Medulla oblongata (tissue), 1 donor: Measurements from ENCODE around the gene PRR14L.
A peak's percentile ranks its signal among the peaks of the same experiment; 100 is the strongest.
"Not testable (repeated sequence)": the region's sequence is repeated elsewhere in the genome, so short reads cannot be mapped to it uniquely, and the experiment has no call there.

Experiments used
- DNase-seq: peaks from one replicate; pipeline ENCODE4 v3.0.0-alpha.2; 2015; ENCODE audit errors: extremely low spot score

Gene PRR14L

GRCh38 chr22:31682751-31683150 lies 67.2 kb downstream of the PRR14L start:
- no peak for DNase-seq

- DNase-seq, result no peak
These were observed 68.3 kb downstream of the PRR14L start for GRCh38 chr22:31681349-31682345.

DNA sequence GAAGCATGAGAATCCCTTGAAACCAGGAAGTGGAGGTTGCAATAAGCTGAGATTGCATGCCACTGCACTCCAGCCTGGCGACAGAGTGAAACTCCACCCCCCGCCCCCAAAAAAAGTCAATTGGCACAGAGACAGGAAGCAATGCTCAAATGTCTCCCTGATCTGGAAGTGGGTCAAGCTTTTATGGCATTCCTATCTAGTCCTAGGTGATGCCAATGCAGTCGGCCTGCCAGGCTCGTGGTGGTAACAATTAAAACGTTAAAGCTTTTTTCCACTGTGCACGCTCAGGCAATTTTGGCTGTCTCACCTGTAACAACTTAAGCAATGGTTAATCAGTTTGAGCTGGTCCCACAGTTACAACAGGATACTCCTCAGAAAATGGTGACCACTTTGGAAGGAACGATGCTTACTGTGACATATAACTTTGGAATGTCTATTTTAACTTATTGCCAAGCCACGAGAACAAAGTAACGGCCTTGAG lies 69.0 kb downstream of the PRR14L start:
- DNase-seq, result no peak

- DNase-seq, result no peak
These were observed 71.2 kb downstream of the PRR14L start for GRCh38 chr22:31678748-31679147.

DNA sequence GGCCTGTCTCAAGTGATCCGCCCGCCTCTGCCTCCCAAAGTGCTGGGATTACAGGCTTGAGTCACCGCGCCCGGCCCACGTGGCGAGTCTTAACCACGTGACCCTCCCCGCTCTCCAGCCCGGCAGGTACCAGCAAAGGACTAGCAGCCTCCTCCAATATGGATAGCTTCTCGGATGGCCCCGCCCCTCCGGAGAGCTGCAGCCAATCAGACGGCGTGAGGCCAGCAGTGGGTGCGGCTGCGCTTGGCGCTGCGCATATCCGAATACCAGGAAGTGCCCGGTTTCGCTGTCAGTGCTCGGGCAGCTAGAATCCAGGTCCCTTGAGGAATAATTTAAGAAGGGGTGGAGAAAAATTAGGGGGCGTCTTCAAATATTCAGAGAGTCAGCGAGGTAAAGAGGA lies 73.2 kb downstream of the PRR14L start:
- peak; percentile 92 for DNase-seq

- peak; percentile 58 for DNase-seq
These were observed 75.7 kb downstream of the PRR14L start for GRCh38 chr22:31674219-31674618.

- not testable (repeated sequence) for DNase-seq
These were observed 81.1 kb downstream of the PRR14L start for GRCh38 chr22:31668849-31669248.

DNA sequence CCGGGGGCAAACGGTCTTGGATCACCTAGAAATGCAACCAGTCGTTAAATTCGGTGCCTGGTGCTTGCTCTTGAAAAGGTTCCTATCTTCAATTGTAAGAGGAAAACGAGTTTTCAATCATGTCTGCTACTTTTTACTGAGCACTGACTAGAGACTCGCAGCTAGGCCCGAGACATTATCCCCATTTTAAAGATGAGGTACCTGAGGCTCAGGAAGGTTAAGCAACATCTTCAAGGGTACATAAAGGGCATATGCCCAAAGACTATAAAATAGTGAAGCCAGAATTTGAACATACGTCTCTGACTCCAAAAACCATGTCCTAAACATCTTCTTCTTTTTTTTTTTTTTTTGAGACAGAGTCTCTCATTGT lies 87.3 kb downstream of the PRR14L start:
- no peak for DNase-seq

DNA sequence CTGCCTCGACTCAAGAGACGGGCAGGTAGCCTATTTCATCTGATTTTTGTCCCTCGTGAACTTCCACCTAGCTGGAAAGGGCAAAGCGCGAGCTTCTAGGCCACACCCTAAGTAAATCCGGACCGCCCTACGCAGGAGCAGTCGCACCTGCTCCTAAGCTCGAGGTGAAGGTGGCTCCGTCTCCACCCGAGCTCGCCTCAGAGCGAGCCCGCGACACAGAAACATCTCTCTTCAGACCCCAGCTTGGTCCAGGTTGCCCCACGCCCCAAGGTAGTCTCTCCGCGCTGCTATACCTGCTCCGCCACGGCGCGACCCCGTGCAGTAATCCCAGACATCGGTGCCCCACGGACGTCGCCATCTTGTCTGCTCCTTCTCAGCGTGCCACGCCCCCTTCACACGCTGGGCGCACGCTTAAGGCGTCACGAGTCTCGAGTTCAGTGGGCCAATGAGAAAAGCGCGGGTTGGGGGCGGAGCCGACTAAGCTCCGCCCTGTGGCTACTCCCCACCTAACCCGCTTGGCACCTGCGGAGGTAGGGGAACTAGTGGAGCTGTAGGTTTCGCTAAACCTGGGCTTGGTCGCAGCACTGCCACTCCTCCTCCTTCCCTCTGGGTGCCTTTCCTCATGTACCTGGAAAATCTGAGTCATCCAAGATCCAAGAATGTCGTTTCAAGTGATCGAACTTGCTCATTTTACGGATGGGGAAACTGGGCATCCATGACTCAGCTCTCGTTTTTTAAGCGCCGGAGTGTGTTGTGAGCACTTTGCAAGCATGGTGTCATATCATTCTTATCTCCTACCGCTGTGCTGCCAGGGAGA lies 87.9 kb downstream of the PRR14L start, which contains the start of gene PISD:
Gene PISD, minus strand, starts transcription at position 365 of the 817 bp plus-strand sequence. Its CDS starts 7 bp downstream, at position 358.
- DNase-seq, result peak; percentile 97

DNA sequence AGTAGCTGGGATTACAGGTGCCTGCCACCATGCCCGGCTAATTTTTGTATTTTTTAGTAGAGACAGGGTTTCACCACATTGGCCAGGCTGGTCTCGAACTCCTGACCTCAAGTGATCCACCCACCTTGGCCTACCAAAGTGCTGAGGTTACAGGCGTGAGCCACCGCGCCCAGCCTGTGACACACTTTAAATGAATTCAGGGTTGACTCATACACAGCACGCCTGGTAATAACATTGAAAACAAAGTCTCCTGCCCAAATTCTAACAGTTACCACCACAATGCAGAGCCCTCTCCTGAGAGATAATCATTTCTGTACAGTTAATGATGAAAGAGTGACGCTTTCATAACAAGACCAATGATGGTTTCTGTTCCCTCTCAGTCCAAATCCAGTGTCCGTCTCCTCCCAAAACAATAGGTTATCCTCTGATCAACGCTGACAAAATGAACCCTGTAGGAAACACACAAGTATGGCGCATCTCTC lies 89.0 kb downstream of the PRR14L start:
- not testable (repeated sequence) for DNase-seq

- no peak for DNase-seq
These were observed 90.7 kb downstream of the PRR14L start for GRCh38 chr22:31659246-31659645.

- no peak for DNase-seq
These were observed 95.5 kb downstream of the PRR14L start for GRCh38 chr22:31654408-31654807.

GRCh38 chr22:31653944-31654343 lies 96.0 kb downstream of the PRR14L start:
- no peak for DNase-seq

DNA sequence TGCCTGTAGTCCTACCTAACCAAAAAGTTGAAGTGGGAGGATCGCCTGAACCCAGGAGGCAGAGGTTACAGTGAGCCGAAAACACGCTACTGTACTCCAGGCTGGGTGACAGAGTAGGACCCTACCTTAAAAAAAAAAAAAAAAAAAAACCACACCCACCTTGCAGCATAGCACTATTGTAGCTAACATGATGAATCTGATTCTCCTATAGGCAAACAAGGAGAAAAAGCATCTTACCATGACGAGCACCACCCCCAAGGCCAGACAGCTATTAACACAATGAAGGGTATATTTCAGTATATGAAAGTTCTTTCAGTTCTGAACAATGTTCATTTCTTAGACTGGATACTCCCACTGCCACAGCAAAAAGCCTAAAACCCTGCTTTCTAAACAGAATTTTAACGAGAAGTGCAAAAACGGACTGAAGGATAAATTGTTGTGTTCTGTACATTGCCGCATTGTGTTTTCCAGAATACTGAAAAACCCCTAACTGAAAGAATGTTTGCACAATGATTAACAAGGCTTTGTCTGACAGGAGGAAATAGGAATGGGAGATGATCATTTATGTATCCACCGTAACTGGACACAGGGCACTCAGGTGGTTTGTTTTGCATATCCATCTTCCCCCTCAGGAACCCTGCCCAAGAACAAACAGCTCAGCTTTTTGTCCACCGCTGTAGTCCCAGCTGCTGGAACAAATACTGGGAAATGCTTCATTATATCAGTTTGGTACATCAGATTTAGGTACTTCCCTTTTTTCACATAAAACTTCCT lies 96.8 kb downstream of the PRR14L start:
- DNase-seq, result no peak

DNA sequence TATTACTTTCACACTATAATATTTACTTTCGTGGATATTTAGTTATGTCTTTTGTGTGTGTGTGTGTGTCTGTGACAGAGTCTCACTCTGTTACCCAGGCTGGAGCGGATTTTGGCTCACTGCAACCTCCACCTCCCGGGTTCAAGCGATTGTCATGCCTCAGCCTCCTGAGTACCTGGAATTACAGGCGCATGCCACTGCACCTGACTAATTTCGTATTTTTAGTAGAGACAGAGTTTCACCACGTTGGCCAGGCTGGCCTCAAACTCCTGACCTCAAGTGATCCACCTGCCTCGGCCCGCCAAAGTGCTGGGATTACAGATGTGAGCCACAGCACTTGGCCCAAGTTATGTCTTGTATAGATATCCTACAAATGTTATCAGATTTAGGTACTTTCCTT lies 97.8 kb downstream of the PRR14L start:
- no peak for DNase-seq

DNA sequence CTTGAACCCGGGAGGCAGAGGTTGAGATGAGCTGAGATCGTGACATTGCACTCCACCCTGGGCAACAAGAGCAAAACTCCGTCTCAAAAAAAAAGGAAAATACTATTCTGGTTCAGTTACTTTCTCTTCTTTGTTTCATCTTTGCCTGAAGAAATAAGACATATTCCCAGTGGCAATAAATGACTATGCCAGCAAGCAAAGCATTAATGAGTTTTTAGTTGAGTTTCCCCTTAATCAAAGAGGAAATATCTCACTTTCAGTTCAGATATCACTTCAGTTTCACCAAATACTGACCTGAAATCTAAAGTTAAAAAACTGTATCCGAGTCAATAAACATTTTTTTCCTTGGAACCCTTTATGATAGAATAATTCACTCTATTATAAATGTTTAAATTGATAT lies 98.3 kb downstream of the PRR14L start:
- no peak for DNase-seq

- DNase-seq, result no peak
These were observed 99.5 kb downstream of the PRR14L start for GRCh38 chr22:31650391-31650790.

DNA sequence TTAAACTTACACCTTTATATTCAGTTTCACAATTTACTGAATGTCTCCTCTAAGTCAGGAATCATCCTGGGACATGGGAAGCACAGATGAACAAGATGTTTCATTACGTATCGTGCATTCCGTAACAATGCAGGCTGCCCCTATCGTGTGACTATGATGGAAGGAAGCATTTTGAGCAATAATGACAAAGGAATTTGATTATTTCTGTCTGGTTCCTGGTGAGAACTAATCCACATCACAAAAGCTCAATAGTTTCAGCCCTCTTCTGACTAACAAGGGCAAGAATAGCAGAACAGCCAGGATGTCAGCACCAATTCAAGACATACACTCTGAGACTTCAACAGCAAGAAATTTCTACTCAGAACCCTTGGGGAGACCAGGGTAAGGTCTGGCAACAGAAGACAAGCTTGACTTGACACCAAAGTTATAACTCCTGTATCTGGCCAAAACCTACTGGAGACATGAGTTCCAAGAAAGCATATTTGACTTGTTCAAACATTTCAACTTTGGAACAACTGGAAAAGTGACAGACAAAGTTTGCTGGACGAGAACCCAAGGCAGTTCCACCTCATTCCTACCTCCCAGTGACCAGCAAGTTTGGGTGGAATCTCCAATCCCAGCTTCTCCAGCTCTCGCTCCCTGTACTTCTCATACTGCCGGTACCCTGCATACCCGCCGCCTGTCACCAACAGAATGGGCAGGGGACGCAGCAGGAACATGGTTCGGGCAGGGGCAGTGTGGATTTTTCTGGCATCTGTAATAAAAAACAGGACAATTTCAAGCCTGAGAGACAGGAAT lies 102.2 kb downstream of the PRR14L start:
- DNase-seq, result no peak

DNA sequence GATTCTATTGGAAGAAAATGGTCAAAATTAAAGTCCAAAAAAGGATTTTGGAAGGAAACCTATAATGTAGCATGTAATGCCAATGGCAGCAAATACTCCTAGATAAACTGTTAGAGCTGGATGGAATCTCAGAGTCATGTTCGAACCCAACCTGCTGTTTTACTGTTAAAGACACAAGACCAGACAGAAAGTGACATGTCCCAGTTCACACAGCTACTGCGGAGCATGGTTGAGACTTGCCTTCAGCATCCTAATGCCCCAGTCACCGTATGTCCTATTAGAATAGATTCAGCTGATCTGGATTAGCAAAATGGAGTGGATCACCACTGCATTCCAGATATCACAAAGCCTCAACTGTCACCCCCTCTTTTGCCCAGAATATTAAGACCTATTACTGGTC lies 102.9 kb downstream of the PRR14L start:
- DNase-seq, result no peak

- no peak for DNase-seq
These were observed 103.5 kb downstream of the PRR14L start for GRCh38 chr22:31646186-31647019.
